SK-N-SH treated with all-trans-retinoic acid at 6 μM for 48 hours (cell line): ENCODE results near the gene TMEM35A.

Experiments used
- ARNTL ChIP-seq: fragments of 450-650 bp; formaldehyde crosslinking; IDR thresholded peaks from 2 replicates; pipeline ENCODE4 v1.5.0; 2020; ENCODE audit warnings: low read depth, mild to moderate bottlenecking, moderate library complexity, borderline replicate concordance
- BACH2 ChIP-seq: fragments of 250-450 bp; sonication (Bioruptor Pico); IDR thresholded peaks from 2 replicates; pipeline ENCODE4 v1.9.0; 2021; ENCODE audit warnings: mild to moderate bottlenecking, borderline replicate concordance
- ESRRG ChIP-seq: fragments of 250-450 bp; sonication (Bioruptor Pico); IDR thresholded peaks from 2 replicates; pipeline ENCODE4 v1.6.1; 2021; ENCODE audit warnings: mild to moderate bottlenecking
- GLIS3 ChIP-seq: fragments of 250-450 bp; sonication (Bioruptor Pico); IDR thresholded peaks from 2 replicates; pipeline ENCODE4 v1.5.0; 2020; ENCODE audit warnings: mild to moderate bottlenecking, moderate library complexity
- OSR1 ChIP-seq: fragments of 250-450 bp; sonication (Bioruptor Pico); IDR thresholded peaks from 2 replicates; pipeline ENCODE4 v1.8.0; 2022; ENCODE audit warnings: moderate library complexity, mild to moderate bottlenecking, inconsistent platforms
- RARB ChIP-seq: fragments of 250-450 bp; sonication (Bioruptor Pico); IDR thresholded peaks from 2 replicates; pipeline ENCODE4 v1.8.0; 2021; ENCODE audit warnings: mild to moderate bottlenecking, moderate library complexity
- SNAI2 ChIP-seq: fragments of 250-450 bp; sonication (Bioruptor Pico); IDR thresholded peaks from 2 replicates; pipeline ENCODE4 v1.5.0; 2020; ENCODE audit warnings: mild to moderate bottlenecking, moderate library complexity
- TCF4 ChIP-seq: fragments of 250-450 bp; sonication (Bioruptor Pico); IDR thresholded peaks from 2 replicates; pipeline ENCODE4 v1.8.0; 2021; ENCODE audit warnings: mild to moderate bottlenecking, moderate library complexity, borderline replicate concordance
- ZC3H10 ChIP-seq: fragments of 250-450 bp; sonication (Bioruptor Pico); IDR thresholded peaks from 2 replicates; pipeline ENCODE4 v1.5.1; 2021; ENCODE audit warnings: mild to moderate bottlenecking, moderate library complexity
- ZFP3 ChIP-seq: fragments of 250-450 bp; sonication (Bioruptor Pico); IDR thresholded peaks from 2 replicates; pipeline ENCODE4 v1.5.0; 2020; ENCODE audit warnings: mild to moderate bottlenecking, moderate library complexity
- ZFP30 ChIP-seq: fragments of 450-650 bp; formaldehyde crosslinking; IDR thresholded peaks from 2 replicates; pipeline ENCODE4 v1.5.0; 2022; ENCODE audit warnings: mild to moderate bottlenecking, moderate library complexity
- TF ChIP-seq, protein P1 (sequence below): fragments of 250-450 bp; sonication (Bioruptor Pico); IDR thresholded peaks from 2 replicates; pipeline ENCODE4 v1.5.1; 2020; ENCODE audit warnings: low read depth, mild to moderate bottlenecking, moderate library complexity

DNA sequence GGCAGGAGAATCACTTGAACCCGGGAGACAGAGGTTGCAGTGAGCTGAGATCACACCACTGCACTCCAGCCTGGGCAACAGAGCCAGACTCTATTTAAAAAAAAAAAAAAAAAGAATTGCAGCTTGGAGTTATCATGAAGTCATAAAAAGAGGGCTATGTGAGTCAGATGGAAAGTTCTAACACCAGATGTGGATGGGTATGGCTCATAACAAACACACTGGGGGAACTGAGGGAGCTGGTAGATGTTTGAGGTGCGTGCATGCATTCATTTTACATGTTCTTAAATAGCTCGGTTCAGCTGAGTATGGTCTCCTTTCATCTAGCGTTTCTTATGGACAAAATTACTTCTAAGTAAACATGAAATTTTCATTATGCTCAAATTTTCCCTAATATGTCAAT lies 38.5 kb upstream of the TMEM35A start:
- TF ChIP-seq ZC3H10 (CRISPR knock-in tag) (no peak), BACH2 (CRISPR knock-in tag) (no peak), TCF4 (CRISPR knock-in tag) (no peak), ESRRG (CRISPR knock-in tag) (no peak), OSR1 (no peak), ZFP3 (CRISPR knock-in tag) (no peak), SNAI2 (CRISPR knock-in tag) (no peak), GLIS3 (CRISPR knock-in tag) (no peak), ZFP30 (CRISPR knock-in tag) (no peak), ARNTL (CRISPR knock-in tag) (no peak), RARB (no peak)
- TF ChIP-seq, protein P1, sequence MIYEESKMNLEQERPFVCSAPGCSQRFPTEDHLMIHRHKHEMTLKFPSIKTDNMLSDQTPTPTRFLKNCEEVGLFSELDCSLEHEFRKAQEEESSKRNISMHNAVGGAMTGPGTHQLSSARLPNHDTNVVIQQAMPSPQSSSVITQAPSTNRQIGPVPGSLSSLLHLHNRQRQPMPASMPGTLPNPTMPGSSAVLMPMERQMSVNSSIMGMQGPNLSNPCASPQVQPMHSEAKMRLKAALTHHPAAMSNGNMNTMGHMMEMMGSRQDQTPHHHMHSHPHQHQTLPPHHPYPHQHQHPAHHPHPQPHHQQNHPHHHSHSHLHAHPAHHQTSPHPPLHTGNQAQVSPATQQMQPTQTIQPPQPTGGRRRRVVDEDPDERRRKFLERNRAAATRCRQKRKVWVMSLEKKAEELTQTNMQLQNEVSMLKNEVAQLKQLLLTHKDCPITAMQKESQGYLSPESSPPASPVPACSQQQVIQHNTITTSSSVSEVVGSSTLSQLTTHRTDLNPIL (CRISPR knock-in tag) = no peak
